Loucy (cell line): ENCODE results near the gene GPC3.

ENCODE experiments used
- EZH2phosphoT487 ChIP-seq: fragments of 200-600 bp; IDR thresholded peaks from 2 replicates; pipeline ENCODE4 v1.6.1; 2018; ENCODE audit warnings: antibody characterized with exemption, mild to moderate bottlenecking, moderate library complexity, borderline replicate concordance
- TF ChIP-seq, protein P1 (sequence below): fragments of 200-600 bp; sonication (generic); conservative IDR thresholded peaks from 2 replicates; pipeline ENCODE4 v1.5.1; 2014; ENCODE audit warnings: mild to moderate bottlenecking, antibody characterized with exemption, low read length

GRCh38 chrX:133747196-133747595 is 238.2 kb downstream of the GPC3 start:
- TF ChIP-seq, protein P1, sequence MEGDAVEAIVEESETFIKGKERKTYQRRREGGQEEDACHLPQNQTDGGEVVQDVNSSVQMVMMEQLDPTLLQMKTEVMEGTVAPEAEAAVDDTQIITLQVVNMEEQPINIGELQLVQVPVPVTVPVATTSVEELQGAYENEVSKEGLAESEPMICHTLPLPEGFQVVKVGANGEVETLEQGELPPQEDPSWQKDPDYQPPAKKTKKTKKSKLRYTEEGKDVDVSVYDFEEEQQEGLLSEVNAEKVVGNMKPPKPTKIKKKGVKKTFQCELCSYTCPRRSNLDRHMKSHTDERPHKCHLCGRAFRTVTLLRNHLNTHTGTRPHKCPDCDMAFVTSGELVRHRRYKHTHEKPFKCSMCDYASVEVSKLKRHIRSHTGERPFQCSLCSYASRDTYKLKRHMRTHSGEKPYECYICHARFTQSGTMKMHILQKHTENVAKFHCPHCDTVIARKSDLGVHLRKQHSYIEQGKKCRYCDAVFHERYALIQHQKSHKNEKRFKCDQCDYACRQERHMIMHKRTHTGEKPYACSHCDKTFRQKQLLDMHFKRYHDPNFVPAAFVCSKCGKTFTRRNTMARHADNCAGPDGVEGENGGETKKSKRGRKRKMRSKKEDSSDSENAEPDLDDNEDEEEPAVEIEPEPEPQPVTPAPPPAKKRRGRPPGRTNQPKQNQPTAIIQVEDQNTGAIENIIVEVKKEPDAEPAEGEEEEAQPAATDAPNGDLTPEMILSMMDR, result no peak
- no peak for TF ChIP-seq EZH2phosphoT487
